ENCODE measurements around the gene QRICH2. TPM values are rescaled to one million over a fixed set of nuclear protein-coding genes. Genes with fewer than 3 reads are reported as not detected.
A peak's percentile ranks its signal among the peaks of the same experiment; 100 is the strongest.

Gene QRICH2
- total and polyA plus RNA-seq, 9 of the 15 experiments (the other 6 are each of a cell fraction or from before 2014, with no cell fraction given), result 0.03 to 1.6 (median 0.81) TPM

GRCh38 chr17:76326306-76326705 is 18.2 kb upstream of the QRICH2 start:
- no TSS peak for BruUV-seq (replicated peaks)
- intact Hi-C loops (cut with micrococcal nuclease), result no loop called here
- ATAC-seq, result no peak
- WGBS (ENCODE audit: insufficient coverage, low coverage, missing lambda C conversion rate), result 100% methylated on average over 1 of the region's 1 CpG
- no peak overlapping the region for H3K4me2 ChIP-seq (ENCODE audit: insufficient read depth, low read length)
- no peaks in the 10 kb centered on the region for H3K9me1 ChIP-seq (ENCODE audit: control insufficient read depth, insufficient read depth, low read length)
- ChIA-PET CTCF (ENCODE audit: low intra/inter-chr PET ratio) (no interaction called here), POLR2A (interaction anchor here (1.7 kb wide), 1 partner anchor 11 kb away, joined by 6 read pairs; no protein-coding TSS in a partner anchor)
- H3K79me2 ChIP-seq (ENCODE audit: control insufficient read depth, insufficient read depth, low read length), result no peaks in the 10 kb centered on the region
- H4K20me1 ChIP-seq (replicated peaks; ENCODE audit: control insufficient read depth, insufficient read depth, low read length), result no peaks in the 10 kb centered on the region
- in situ Hi-C loops (cut with MboI), result no loop called here
- H3K4me1 ChIP-seq (replicated peaks in 1 of 2; ENCODE audit: control insufficient read depth in 2 of 2, insufficient read depth in 2 of 2, low read length in 2 of 2), result no peaks in the 10 kb centered on the region; a peak in 2 of 5 replicates
- H3K4me3 ChIP-seq, result no peak overlapping the region
- no peak overlapping the region for H3K9ac ChIP-seq (ENCODE audit: insufficient read depth in 1 of 2, low read depth in 2 of 2, low read length in 2 of 2)
- DNase-seq (ENCODE audit: extremely low read depth in 1 of 4, low spot score in 3 of 4), result no peak
- H3K9me3 ChIP-seq (replicated peaks; ENCODE audit: control insufficient read depth, insufficient read depth, low read depth, low read length), result no peaks in the 10 kb centered on the region
- H3K27ac ChIP-seq (ENCODE audit: extremely low read depth, low read depth, low read length), result no peak overlapping the region
- peak; percentile 6 for FAIRE-seq
- H3K27me3 ChIP-seq (ENCODE audit: control insufficient read depth in 2 of 2, insufficient read depth in 2 of 2, low read length in 2 of 2), result no peaks in the 10 kb centered on the region
- H2AFZ ChIP-seq (ENCODE audit: low read depth, low read length), result no peak overlapping the region
- peaks cover 59% of the 10 kb centered on the region for H3K36me3 ChIP-seq (ENCODE audit: control insufficient read depth, insufficient read depth, low read length)
- TF ChIP-seq COPS2 (conservative IDR thresholded peaks at IDR 0.05) (no peak), CBFA2T2 (conservative IDR thresholded peaks at IDR 0.05) (no peak), RERE (CRISPR knock-in tag; IDR thresholded peaks at IDR 0.05; ENCODE audit: borderline replicate concordance) (no peak), ZNF584 (CRISPR knock-in tag; IDR thresholded peaks at IDR 0.05; ENCODE audit: low read depth) (no peak), E2F6 (IDR thresholded peaks at IDR 0.05; ENCODE audit: borderline replicate concordance in 1 of 2, extremely low read depth in 1 of 2, insufficient read depth in 1 of 2, insufficient read length in 1 of 2, low read depth in 1 of 2, low read length in 1 of 2, poor library complexity in 1 of 2, severe bottlenecking in 1 of 2) (no peak), PKNOX1 (IDR thresholded peaks at IDR 0.05) (no peak), PYGO2 (tag; IDR thresholded peaks at IDR 0.05) (no peak), MAX (CRISPR knock-in tag; IDR thresholded peaks at IDR 0.05) (no peak), MECOM (CRISPR knock-in tag; IDR thresholded peaks at IDR 0.05) (no peak), ZNF589 (CRISPR knock-in tag; IDR thresholded peaks at IDR 0.05; ENCODE audit: low read depth) (no peak), ZNF431 (CRISPR knock-in tag; IDR thresholded peaks at IDR 0.05) (no peak), TOE1 (IDR thresholded peaks at IDR 0.05; ENCODE audit: borderline replicate concordance) (no peak), TOE1 (CRISPR knock-in tag; IDR thresholded peaks at IDR 0.05; ENCODE audit: borderline replicate concordance, low read depth) (no peak), ZKSCAN8 (CRISPR knock-in tag; IDR thresholded peaks at IDR 0.05) (no peak), EHMT2 (IDR thresholded peaks at IDR 0.05) (no peak)

All from K562 (cell line).